ENCODE measurements around the gene IGFBP7.

IGFBP7 gene

DNA sequence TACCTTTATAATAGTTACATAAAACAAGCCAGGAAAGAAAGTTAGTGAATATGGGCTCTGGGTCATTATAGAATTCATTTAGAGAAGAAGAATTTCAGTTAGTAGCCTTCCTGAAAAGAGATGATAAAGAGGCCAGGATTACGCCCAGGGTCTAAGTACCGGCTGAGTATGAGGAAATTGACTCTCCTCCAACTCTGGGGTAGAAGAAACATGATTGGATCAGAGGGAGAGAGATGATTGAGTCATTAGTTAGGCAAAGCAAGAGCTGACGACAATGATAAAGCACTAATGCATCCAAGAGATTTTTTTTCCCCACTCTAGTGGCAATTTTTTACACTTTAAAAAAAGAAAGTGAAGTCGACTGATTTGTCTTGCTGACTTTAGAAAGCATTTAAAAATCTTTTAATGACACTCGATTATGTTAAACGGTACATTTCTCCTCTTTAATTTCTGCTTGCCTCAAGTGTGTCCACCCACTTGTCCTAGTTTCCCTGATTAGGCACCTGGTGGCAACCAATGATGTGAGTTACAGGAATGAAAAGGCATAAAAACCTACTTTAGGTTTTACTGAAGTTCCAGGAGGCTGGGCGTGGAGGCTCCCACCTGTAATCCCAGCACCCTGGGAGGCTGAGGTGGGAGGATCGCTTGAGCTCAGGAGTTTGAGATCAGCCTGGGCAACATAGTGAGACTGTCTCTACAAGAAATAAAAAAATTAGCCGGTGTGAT is 37.3 kb upstream of the IGFBP7 start:
- TF ChIP-seq, protein P1, sequence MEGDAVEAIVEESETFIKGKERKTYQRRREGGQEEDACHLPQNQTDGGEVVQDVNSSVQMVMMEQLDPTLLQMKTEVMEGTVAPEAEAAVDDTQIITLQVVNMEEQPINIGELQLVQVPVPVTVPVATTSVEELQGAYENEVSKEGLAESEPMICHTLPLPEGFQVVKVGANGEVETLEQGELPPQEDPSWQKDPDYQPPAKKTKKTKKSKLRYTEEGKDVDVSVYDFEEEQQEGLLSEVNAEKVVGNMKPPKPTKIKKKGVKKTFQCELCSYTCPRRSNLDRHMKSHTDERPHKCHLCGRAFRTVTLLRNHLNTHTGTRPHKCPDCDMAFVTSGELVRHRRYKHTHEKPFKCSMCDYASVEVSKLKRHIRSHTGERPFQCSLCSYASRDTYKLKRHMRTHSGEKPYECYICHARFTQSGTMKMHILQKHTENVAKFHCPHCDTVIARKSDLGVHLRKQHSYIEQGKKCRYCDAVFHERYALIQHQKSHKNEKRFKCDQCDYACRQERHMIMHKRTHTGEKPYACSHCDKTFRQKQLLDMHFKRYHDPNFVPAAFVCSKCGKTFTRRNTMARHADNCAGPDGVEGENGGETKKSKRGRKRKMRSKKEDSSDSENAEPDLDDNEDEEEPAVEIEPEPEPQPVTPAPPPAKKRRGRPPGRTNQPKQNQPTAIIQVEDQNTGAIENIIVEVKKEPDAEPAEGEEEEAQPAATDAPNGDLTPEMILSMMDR (conservative IDR thresholded peaks at IDR 0.05; ENCODE audit: low read length): no peak
- DNase-seq (ENCODE audit: low read depth): peak; percentile 76
- no peak overlapping the region for H3K4me3 ChIP-seq (ENCODE audit: low read length)

- no peak overlapping the region for H3K4me3 ChIP-seq (ENCODE audit: low read length)
- DNase-seq (ENCODE audit: low read depth): no peak
- TF ChIP-seq, protein P1 (conservative IDR thresholded peaks at IDR 0.05; ENCODE audit: low read length): no peak
Observed at GRCh38 chr4:57146444-57146843, 36.3 kb upstream of the IGFBP7 start.

GRCh38 chr4:57144466-57144865 is 34.3 kb upstream of the IGFBP7 start:
- TF ChIP-seq, protein P1 (conservative IDR thresholded peaks at IDR 0.05; ENCODE audit: low read length): no peak
- no peak for DNase-seq (ENCODE audit: low read depth)
- no peak overlapping the region for H3K4me3 ChIP-seq (ENCODE audit: low read length)

DNA sequence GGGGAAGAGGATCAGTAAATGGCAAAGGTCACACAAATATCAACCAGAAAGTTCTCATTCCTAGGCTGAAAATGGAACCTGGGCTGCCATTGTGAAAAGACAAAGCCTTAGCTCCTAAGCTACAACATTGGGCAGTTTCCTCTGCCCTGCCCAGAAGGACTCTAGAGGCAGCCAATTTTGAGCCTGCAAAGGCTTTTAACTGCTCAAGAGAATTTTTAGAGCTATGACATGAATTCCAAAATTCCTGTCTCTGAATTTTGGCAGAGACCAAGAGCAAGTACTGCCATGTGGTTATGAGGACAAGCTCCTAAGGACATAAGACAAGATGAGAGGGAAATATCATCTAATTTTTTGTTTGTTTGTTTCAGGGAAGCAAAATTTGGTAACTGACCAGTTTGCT is 29.6 kb upstream of the IGFBP7 start:
- TF ChIP-seq, protein P1 (conservative IDR thresholded peaks at IDR 0.05; ENCODE audit: low read length): no peak
- peak; percentile 61 for DNase-seq (ENCODE audit: low read depth)
- H3K4me3 ChIP-seq (ENCODE audit: low read length): no peak overlapping the region

DNA sequence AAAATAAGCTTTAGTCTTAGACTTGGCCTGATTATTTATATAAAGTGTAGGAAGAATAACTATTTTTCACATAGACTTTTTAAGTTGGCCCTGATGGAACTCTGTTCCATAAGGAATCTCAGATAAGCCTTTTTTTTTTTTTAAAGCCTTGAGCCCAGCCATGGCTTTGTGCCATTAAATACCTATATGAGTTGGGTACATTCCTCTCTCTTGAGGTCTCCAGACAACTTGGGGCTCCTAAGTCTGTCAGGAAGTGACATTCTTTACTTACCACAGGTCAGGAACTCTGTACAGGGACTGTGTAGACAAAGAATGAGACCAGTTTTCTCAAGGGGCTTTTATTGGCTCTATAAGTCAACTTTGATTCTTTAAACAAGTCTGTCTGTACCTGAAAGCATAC is 27.1 kb upstream of the IGFBP7 start:
- H3K4me3 ChIP-seq (ENCODE audit: low read length): no peak overlapping the region
- TF ChIP-seq, protein P1 (conservative IDR thresholded peaks at IDR 0.05; ENCODE audit: low read length): no peak
- DNase-seq (ENCODE audit: low read depth): no peak

DNA sequence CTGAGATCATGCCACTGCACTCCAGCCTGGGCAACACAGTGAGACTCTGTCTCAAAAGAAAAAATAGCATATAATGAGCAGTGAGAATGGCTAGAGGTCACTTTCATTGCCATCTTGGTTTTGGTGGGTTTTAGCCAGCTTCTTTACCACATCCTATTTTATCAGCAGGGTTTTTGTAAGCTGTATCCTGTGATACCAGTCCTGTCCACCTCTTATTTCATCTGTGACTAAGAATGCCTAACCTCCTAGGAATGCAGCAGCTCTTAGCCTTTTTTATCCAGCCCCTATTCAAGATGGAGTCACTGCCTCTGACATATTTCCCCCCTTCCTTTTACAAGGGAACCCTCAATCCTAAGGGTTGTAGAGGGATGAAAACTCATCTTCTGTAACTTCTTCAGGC is 26.1 kb upstream of the IGFBP7 start:
- peak; percentile 47 for DNase-seq (ENCODE audit: low read depth)
- TF ChIP-seq, protein P1 (conservative IDR thresholded peaks at IDR 0.05; ENCODE audit: low read length): no peak
- no peak overlapping the region for H3K4me3 ChIP-seq (ENCODE audit: low read length)

DNA sequence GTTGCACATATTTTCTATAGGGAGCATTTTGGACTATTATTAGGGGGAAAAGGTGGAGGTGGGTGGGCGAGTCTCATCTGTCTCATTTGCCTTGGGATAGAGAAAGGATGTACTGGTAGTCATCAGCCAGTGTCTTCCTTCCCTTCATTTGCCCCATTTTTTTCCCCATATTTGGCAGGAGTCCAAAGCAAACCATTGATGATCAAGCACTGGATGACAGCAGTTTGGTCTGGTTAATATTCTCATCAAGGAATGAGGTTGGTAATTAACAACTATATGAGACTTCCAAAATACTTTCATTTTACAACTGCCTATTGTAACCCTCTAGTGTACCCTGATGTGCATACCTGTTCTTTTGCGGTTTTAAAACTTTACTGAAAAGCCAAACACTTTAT is 22.6 kb upstream of the IGFBP7 start:
- TF ChIP-seq, protein P1 (conservative IDR thresholded peaks at IDR 0.05; ENCODE audit: low read length): no peak
- DNase-seq (ENCODE audit: low read depth): no peak
- H3K4me3 ChIP-seq (ENCODE audit: low read length): no peak overlapping the region

Data from AG10803 (cell line).